GM18870 (cell line): Measurements from ENCODE around the gene TPBGL.

Source experiments
- ATAC-seq: cut with Tn5 transposase; IDR thresholded peaks from one replicate; pipeline ENCODE4 v1.9.1; 2021; ENCODE audit warnings: moderate library complexity; ENCODE audit not compliant: unreplicated experiment

Gene TPBGL

GRCh38 chr11:75240311-75241035, at the start of gene TPBGL:
TPBGL (plus strand) TSS chr11:75240774; CDS start chr11:75241050, 276 bp downstream.
- no peak for ATAC-seq

- no peak for ATAC-seq
Observed at GRCh38 chr11:75191330-75191717, 49.2 kb upstream of the TPBGL start.

- no peak for ATAC-seq
Observed at GRCh38 chr11:75193271-75193670, 47.3 kb upstream of the TPBGL start.

GRCh38 chr11:75193711-75194110, 46.9 kb upstream of the TPBGL start:
- ATAC-seq: no peak

- no peak for ATAC-seq
Observed at GRCh38 chr11:75194147-75194546, 46.4 kb upstream of the TPBGL start.

- ATAC-seq: no peak
Observed at GRCh38 chr11:75195167-75195962, 45.2 kb upstream of the TPBGL start.

GRCh38 chr11:75196426-75196825, 44.1 kb upstream of the TPBGL start:
- ATAC-seq: no peak

- no peak for ATAC-seq
Observed at GRCh38 chr11:75197512-75198277, 42.9 kb upstream of the TPBGL start.

- ATAC-seq: no peak
Observed at GRCh38 chr11:75198278-75198973, 42.1 kb upstream of the TPBGL start.

- ATAC-seq: no peak
Observed at GRCh38 chr11:75199412-75199955, 41.1 kb upstream of the TPBGL start.

GRCh38 chr11:75200051-75200450, 40.5 kb upstream of the TPBGL start:
- no peak for ATAC-seq

GRCh38 chr11:75200531-75200930, 40.0 kb upstream of the TPBGL start:
- no peak for ATAC-seq

GRCh38 chr11:75201771-75202170, 38.8 kb upstream of the TPBGL start:
- no peak for ATAC-seq

GRCh38 chr11:75202195-75202594, 38.4 kb upstream of the TPBGL start:
- ATAC-seq: no peak

GRCh38 chr11:75203138-75203537, 37.4 kb upstream of the TPBGL start:
- ATAC-seq: no peak

- no peak for ATAC-seq
Observed at GRCh38 chr11:75203641-75204011, 36.9 kb upstream of the TPBGL start.

- no peak for ATAC-seq
Observed at GRCh38 chr11:75204012-75204674, 36.4 kb upstream of the TPBGL start.

GRCh38 chr11:75204685-75205563, 35.6 kb upstream of the TPBGL start:
- ATAC-seq: no peak

- ATAC-seq: no peak
Observed at GRCh38 chr11:75205564-75206020, 35.0 kb upstream of the TPBGL start.
